ENCODE measurements around the gene PHLDA3. TPM values are rescaled to one million over a fixed set of nuclear protein-coding genes. Genes with fewer than 3 reads are reported as not detected.

PHLDA3 gene
- total and polyA plus RNA-seq, 2 of the 13 experiments (the other 11 are each of a cell fraction or from before 2014, with no cell fraction given) = 16.7 to 33.6 TPM

- TF ChIP-seq UBTF (CRISPR knock-in tag; IDR thresholded peaks at IDR 0.05) (peak; percentile 97; the same call in 1 of the 2 replicates), ZFP41 (CRISPR knock-in tag; IDR thresholded peaks at IDR 0.05; ENCODE audit: borderline replicate concordance) (no peak), TERF1 (CRISPR knock-in tag; IDR thresholded peaks at IDR 0.05) (no peak), ZNF776 (CRISPR knock-in tag; IDR thresholded peaks at IDR 0.05) (no peak; the same call in 1 of the 2 replicates), TRAFD1 (CRISPR knock-in tag; IDR thresholded peaks at IDR 0.05; ENCODE audit: borderline replicate concordance) (no peak), ZNF580 (CRISPR knock-in tag; IDR thresholded peaks at IDR 0.05; ENCODE audit: borderline replicate concordance, low read depth) (no peak), HNRNPH1 (optimal IDR thresholded peaks at IDR 0.05; ENCODE audit: low read depth, low read length) (no peak), POLR2AphosphoS5 (IDR thresholded peaks at IDR 0.05; ENCODE audit: low read depth, low read length) (peak; percentile 76), ZNF792 (CRISPR knock-in tag; IDR thresholded peaks at IDR 0.05) (peak; percentile 67; the same call in 1 of the 2 replicates), TSC22D2 (CRISPR knock-in tag; IDR thresholded peaks at IDR 0.05; ENCODE audit: borderline replicate concordance) (no peak), ZNF10 (CRISPR knock-in tag; IDR thresholded peaks at IDR 0.05; ENCODE audit: borderline replicate concordance, low read depth) (no peak)
Observed at GRCh38 chr1:201468844-201469644, at the start of gene PHLDA3 (continued).
